Mucosa of stomach (tissue), 1 donor: ENCODE data around the gene CUL1.

Experiments
- H3K27me3 ChIP-seq: one replicate; pipeline ENCODE4 v1.7.0; 2013; ENCODE audit warnings: mild to moderate bottlenecking, low read length; ENCODE audit not compliant: control insufficient read depth, insufficient read depth
- H3K36me3 ChIP-seq: one replicate; pipeline ENCODE4 v1.7.0; 2013; ENCODE audit warnings: low read length; ENCODE audit not compliant: control insufficient read depth, insufficient read depth
- H3K4me1 ChIP-seq: one replicate; pipeline ENCODE4 v1.7.0; 2013; ENCODE audit warnings: mild to moderate bottlenecking, low read length; ENCODE audit not compliant: control insufficient read depth, insufficient read depth
- H3K4me3 ChIP-seq: one replicate; pipeline ENCODE4 v1.7.0; 2013; ENCODE audit warnings: low read length
- H3K9ac ChIP-seq: one replicate; pipeline ENCODE4 v1.7.0; 2013; ENCODE audit warnings: mild to moderate bottlenecking, low read length, moderate library complexity
- H3K9me3 ChIP-seq: one replicate; pipeline ENCODE4 v1.7.0; 2013; ENCODE audit warnings: mild to moderate bottlenecking, low read length, moderate library complexity; ENCODE audit not compliant: control insufficient read depth
- donor health status: Pancreatic carcinoma.

The CUL1 gene

GRCh38 chr7:148787571-148788295 is 89.0 kb downstream of the CUL1 start:
- H3K4me1 ChIP-seq = no peaks in the 10 kb centered on the region
- no peak overlapping the region for H3K9ac ChIP-seq
- no peaks in the 10 kb centered on the region for H3K36me3 ChIP-seq
- no peak overlapping the region for H3K4me3 ChIP-seq
- H3K9me3 ChIP-seq = no peaks in the 10 kb centered on the region
- H3K27me3 ChIP-seq = no peaks in the 10 kb centered on the region

GRCh38 chr7:148789220-148789619 is 90.5 kb downstream of the CUL1 start:
- H3K4me3 ChIP-seq = no peak overlapping the region
- H3K36me3 ChIP-seq = no peaks in the 10 kb centered on the region
- no peaks in the 10 kb centered on the region for H3K4me1 ChIP-seq
- no peaks in the 10 kb centered on the region for H3K27me3 ChIP-seq
- no peak overlapping the region for H3K9ac ChIP-seq
- no peaks in the 10 kb centered on the region for H3K9me3 ChIP-seq

- no peaks in the 10 kb centered on the region for H3K36me3 ChIP-seq
Measured at GRCh38 chr7:148790131-148790726, 91.5 kb downstream of the CUL1 start.

GRCh38 chr7:148790850-148791249 is 92.1 kb downstream of the CUL1 start:
- Histone ChIP-seq H3K4me1 (no peaks in the 10 kb centered on the region), H3K36me3 (no peaks in the 10 kb centered on the region), H3K27me3 (no peaks in the 10 kb centered on the region), H3K9me3 (no peaks in the 10 kb centered on the region), H3K9ac (no peak overlapping the region), H3K4me3 (no peak overlapping the region)

More at GRCh38 chr7:148790131-148790726, 91.5 kb downstream of the CUL1 start:
- no peaks in the 10 kb centered on the region for H3K4me1 ChIP-seq
- H3K4me3 ChIP-seq = no peak overlapping the region
- H3K9ac ChIP-seq = no peak overlapping the region
- H3K27me3 ChIP-seq = no peaks in the 10 kb centered on the region
- H3K9me3 ChIP-seq = no peaks in the 10 kb centered on the region

- H3K4me3 ChIP-seq = no peak overlapping the region
- H3K9me3 ChIP-seq = no peaks in the 10 kb centered on the region
- H3K36me3 ChIP-seq = no peaks in the 10 kb centered on the region
- no peaks in the 10 kb centered on the region for H3K4me1 ChIP-seq
- no peak overlapping the region for H3K9ac ChIP-seq
- H3K27me3 ChIP-seq = no peaks in the 10 kb centered on the region
Measured at GRCh38 chr7:148791546-148791945, 92.8 kb downstream of the CUL1 start.

GRCh38 chr7:148793590-148793989 is 94.9 kb downstream of the CUL1 start:
- no peak overlapping the region for H3K4me3 ChIP-seq
- H3K36me3 ChIP-seq = no peaks in the 10 kb centered on the region
- no peaks in the 10 kb centered on the region for H3K4me1 ChIP-seq
- no peaks in the 10 kb centered on the region for H3K27me3 ChIP-seq
- no peak overlapping the region for H3K9ac ChIP-seq
- H3K9me3 ChIP-seq = no peaks in the 10 kb centered on the region

- Histone ChIP-seq H3K27me3 (no peaks in the 10 kb centered on the region), H3K9me3 (no peaks in the 10 kb centered on the region), H3K4me3 (no peak overlapping the region), H3K4me1 (no peaks in the 10 kb centered on the region), H3K36me3 (no peaks in the 10 kb centered on the region), H3K9ac (no peak overlapping the region)
Measured at GRCh38 chr7:148794476-148794875, 95.8 kb downstream of the CUL1 start.

- Histone ChIP-seq H3K9ac (no peak overlapping the region), H3K4me1 (no peaks in the 10 kb centered on the region), H3K27me3 (no peaks in the 10 kb centered on the region), H3K9me3 (no peaks in the 10 kb centered on the region), H3K4me3 (no peak overlapping the region), H3K36me3 (no peaks in the 10 kb centered on the region)
Measured at GRCh38 chr7:148796841-148797240, 98.1 kb downstream of the CUL1 start.

- Histone ChIP-seq H3K9ac (no peak overlapping the region), H3K4me3 (no peak overlapping the region), H3K4me1 (no peaks in the 10 kb centered on the region), H3K36me3 (no peaks in the 10 kb centered on the region), H3K27me3 (no peaks in the 10 kb centered on the region), H3K9me3 (no peaks in the 10 kb centered on the region)
Measured at GRCh38 chr7:148799893-148800555, 101.3 kb downstream of the CUL1 start.

GRCh38 chr7:148800677-148801076 is 102.0 kb downstream of the CUL1 start:
- no peaks in the 10 kb centered on the region for H3K36me3 ChIP-seq
- no peak overlapping the region for H3K4me3 ChIP-seq
- no peaks in the 10 kb centered on the region for H3K4me1 ChIP-seq
- H3K9me3 ChIP-seq = no peaks in the 10 kb centered on the region
- H3K27me3 ChIP-seq = no peaks in the 10 kb centered on the region
- no peak overlapping the region for H3K9ac ChIP-seq

GRCh38 chr7:148802101-148802493 is 103.4 kb downstream of the CUL1 start:
- no peaks in the 10 kb centered on the region for H3K36me3 ChIP-seq

GRCh38 chr7:148803094-148803493 is 104.4 kb downstream of the CUL1 start:
- H3K9ac ChIP-seq = no peak overlapping the region
- H3K4me3 ChIP-seq = no peak overlapping the region
- no peaks in the 10 kb centered on the region for H3K4me1 ChIP-seq
- H3K27me3 ChIP-seq = no peaks in the 10 kb centered on the region
- no peaks in the 10 kb centered on the region for H3K36me3 ChIP-seq
- no peaks in the 10 kb centered on the region for H3K9me3 ChIP-seq

More at GRCh38 chr7:148802101-148802493, 103.4 kb downstream of the CUL1 start:
- H3K9me3 ChIP-seq = no peaks in the 10 kb centered on the region
- no peaks in the 10 kb centered on the region for H3K27me3 ChIP-seq
- no peak overlapping the region for H3K4me3 ChIP-seq
- no peaks in the 10 kb centered on the region for H3K4me1 ChIP-seq
- no peak overlapping the region for H3K9ac ChIP-seq
